HG02943 (cell line): Measurements from ENCODE around the gene TMEM214.

Experiments used
- ATAC-seq: cut with Tn5 transposase; IDR thresholded peaks from one replicate; pipeline ENCODE4 v1.9.1; 2021; ENCODE audit warnings: mild to moderate bottlenecking, low read depth, moderate library complexity; ENCODE audit not compliant: unreplicated experiment

The TMEM214 gene

GRCh38 chr2:27009083-27009482 lies 23.7 kb upstream of the TMEM214 start:
- no peak for ATAC-seq

GRCh38 chr2:27009716-27010115 lies 23.0 kb upstream of the TMEM214 start:
- no peak for ATAC-seq

- ATAC-seq: no peak
Measured at GRCh38 chr2:27010139-27010538, 22.6 kb upstream of the TMEM214 start.

- ATAC-seq: no peak
Measured at GRCh38 chr2:27013738-27014137, 19.0 kb upstream of the TMEM214 start.

- ATAC-seq: no peak
Measured at GRCh38 chr2:27014771-27015433, 17.9 kb upstream of the TMEM214 start.

- ATAC-seq: no peak
Measured at GRCh38 chr2:27016801-27017325, 15.9 kb upstream of the TMEM214 start.

GRCh38 chr2:27018142-27018541 lies 14.6 kb upstream of the TMEM214 start:
- ATAC-seq: no peak

- ATAC-seq: no peak
Measured at GRCh38 chr2:27019459-27019858, 13.3 kb upstream of the TMEM214 start.

- ATAC-seq: no peak
Measured at GRCh38 chr2:27019931-27020855, 12.6 kb upstream of the TMEM214 start.

GRCh38 chr2:27021253-27022049 lies 11.3 kb upstream of the TMEM214 start:
- no peak for ATAC-seq

- ATAC-seq: no peak
Measured at GRCh38 chr2:27023740-27024139, 9.0 kb upstream of the TMEM214 start.

GRCh38 chr2:27024188-27024587 lies 8.6 kb upstream of the TMEM214 start:
- no peak for ATAC-seq

- ATAC-seq: no peak
Measured at GRCh38 chr2:27024812-27025211, 8.0 kb upstream of the TMEM214 start.

- no peak for ATAC-seq
Measured at GRCh38 chr2:27025281-27025800, 7.4 kb upstream of the TMEM214 start.

GRCh38 chr2:27025861-27026851 lies 6.6 kb upstream of the TMEM214 start:
- ATAC-seq: no peak

GRCh38 chr2:27027211-27027651 lies 5.5 kb upstream of the TMEM214 start:
- ATAC-seq: no peak

GRCh38 chr2:27029051-27029450 lies 3.7 kb upstream of the TMEM214 start:
- ATAC-seq: no peak

GRCh38 chr2:27033253-27033852 lies 588 bp downstream of the TMEM214 start:
- no peak for ATAC-seq

GRCh38 chr2:27038012-27038411 lies 5.2 kb downstream of the TMEM214 start:
- no peak for ATAC-seq
